ENCODE measurements around the gene DDX59. TPM values are rescaled to one million over a fixed set of nuclear protein-coding genes. Genes with fewer than 3 reads are reported as not detected.

DDX59 gene
- total RNA-seq, 3 donors from 2014 or later (not counting 1 experiment from before 2014, with no cell fraction given) = 31.9 to 39.9 (median 38.7) TPM

DNA sequence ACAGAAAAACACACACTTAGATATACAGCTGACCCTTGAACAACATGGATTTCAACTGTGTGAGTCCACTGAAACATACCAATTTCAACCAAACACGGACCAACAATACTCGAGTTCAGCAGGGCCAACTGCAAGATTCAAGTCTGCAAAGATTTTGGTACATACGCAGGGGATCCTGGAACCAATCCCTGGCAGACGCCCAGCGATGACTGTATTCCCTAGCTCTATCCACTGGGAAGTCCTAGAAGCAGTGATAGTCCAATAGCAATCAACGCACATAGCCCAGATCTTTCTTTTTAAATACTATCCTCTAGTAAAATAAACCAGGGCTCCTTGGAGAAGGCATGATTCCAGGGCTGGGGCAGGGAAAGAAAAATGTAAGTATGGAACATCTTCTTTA lies 9.0 kb downstream of the DDX59 start:
- Mint-ChIP-seq H3K9me3 (no peaks in the 10 kb centered on the region), H3K4me3 (no peak overlapping the region), H3K27me3 (ENCODE audit: low read depth in 2 of 2) (no peaks in the 10 kb centered on the region), H3K36me3 (peaks cover 17% of the 10 kb centered on the region), H3K4me1 (peaks cover 45 to 49% of the 10 kb centered on the region in 2 donors), H3K27ac (peak overlapping the region in 1 of 2 donors; percentile 43)
- 96% methylated on average over 5 of the region's 6 CpGs for WGBS (ENCODE audit: insufficient coverage)
- Histone ChIP-seq H3K36me3 (ENCODE audit: control insufficient read depth, insufficient read depth, low read length) (peaks cover 70% of the 10 kb centered on the region), H3K9me3 (ENCODE audit: control insufficient read depth, insufficient read depth, low read length) (no peaks in the 10 kb centered on the region), H3K4me3 (ENCODE audit: low read length) (no peak overlapping the region), H3K4me1 (ENCODE audit: control insufficient read depth, insufficient read depth, low read length) (peaks cover 3% of the 10 kb centered on the region), H3K27me3 (ENCODE audit: control insufficient read depth, insufficient read depth, low read length) (no peaks in the 10 kb centered on the region), H3K27ac (ENCODE audit: low read length) (no peak overlapping the region)
- ATAC-seq = no peak
- intact Hi-C loops (cut with micrococcal nuclease) = no loop called here
- DNase-seq = no peak
- TF ChIP-seq, protein P1, sequence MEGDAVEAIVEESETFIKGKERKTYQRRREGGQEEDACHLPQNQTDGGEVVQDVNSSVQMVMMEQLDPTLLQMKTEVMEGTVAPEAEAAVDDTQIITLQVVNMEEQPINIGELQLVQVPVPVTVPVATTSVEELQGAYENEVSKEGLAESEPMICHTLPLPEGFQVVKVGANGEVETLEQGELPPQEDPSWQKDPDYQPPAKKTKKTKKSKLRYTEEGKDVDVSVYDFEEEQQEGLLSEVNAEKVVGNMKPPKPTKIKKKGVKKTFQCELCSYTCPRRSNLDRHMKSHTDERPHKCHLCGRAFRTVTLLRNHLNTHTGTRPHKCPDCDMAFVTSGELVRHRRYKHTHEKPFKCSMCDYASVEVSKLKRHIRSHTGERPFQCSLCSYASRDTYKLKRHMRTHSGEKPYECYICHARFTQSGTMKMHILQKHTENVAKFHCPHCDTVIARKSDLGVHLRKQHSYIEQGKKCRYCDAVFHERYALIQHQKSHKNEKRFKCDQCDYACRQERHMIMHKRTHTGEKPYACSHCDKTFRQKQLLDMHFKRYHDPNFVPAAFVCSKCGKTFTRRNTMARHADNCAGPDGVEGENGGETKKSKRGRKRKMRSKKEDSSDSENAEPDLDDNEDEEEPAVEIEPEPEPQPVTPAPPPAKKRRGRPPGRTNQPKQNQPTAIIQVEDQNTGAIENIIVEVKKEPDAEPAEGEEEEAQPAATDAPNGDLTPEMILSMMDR (IDR thresholded peaks at IDR 0.05) = no peak

DNA sequence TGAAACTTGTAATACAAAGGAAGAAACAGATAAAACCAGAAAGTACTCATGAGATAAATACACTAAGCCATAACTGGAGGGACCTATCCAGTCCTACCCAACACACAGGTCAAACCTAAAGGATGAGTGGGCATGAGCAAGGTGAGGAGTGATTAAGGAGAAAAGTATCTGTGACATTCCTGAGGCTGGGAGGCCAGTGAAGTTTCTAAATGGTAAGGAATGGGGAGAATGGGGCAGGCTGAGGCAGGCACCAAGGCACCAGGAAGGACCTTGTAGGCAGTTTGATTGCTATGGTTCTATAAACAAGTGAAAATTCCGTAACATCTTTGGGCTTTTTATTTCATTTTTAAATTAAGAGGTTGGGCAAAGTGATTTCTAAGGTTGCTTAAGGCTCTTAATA lies 10.4 kb downstream of the DDX59 start:
- peaks cover 72% of the 10 kb centered on the region for H3K36me3 ChIP-seq (ENCODE audit: control insufficient read depth, insufficient read depth, low read length)

DNA sequence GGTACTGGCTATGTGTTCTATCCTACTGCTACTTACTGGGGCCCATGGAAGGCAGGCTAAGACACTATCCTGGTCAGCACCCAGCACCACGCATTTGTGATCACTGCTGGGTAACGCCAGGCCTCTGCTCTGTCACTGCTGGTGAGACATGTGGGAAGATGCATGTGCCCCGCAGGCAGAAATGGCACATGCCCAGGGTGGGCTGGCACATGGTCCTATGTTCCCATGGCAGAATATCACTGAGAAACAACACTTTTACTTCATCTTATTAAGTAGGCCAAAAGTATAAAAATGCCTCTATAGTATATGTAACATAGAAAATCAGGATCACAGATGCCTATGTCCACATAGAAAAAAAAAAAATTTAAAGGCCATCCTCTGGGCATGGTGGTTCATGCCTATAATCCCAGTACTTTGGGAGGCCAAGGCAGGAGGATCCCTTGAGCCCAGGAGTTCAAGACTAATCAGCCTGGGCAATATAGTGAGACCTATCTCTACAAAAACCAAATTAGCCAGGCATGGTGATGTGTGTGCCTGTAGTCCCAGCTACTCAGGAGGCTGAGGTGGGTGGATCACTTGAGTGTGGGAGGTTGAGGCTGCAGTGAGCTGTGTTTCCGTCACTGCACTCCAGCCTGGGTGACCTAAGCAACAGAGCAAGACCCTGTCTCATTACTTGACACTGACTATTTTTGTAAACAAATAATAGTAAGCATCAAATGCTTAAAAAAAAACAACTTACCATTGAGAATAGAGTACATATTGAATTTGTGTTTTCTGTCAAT lies 11.5 kb downstream of the DDX59 start:
- H3K27ac Mint-ChIP-seq = no peak overlapping the region
- Histone ChIP-seq H3K36me3 (ENCODE audit: control insufficient read depth, insufficient read depth, low read length) (peaks cover 72% of the 10 kb centered on the region), H3K4me1 (ENCODE audit: control insufficient read depth, insufficient read depth, low read length) (no peaks in the 10 kb centered on the region), H3K27me3 (ENCODE audit: control insufficient read depth, insufficient read depth, low read length) (no peaks in the 10 kb centered on the region), H3K4me3 (ENCODE audit: low read length) (no peak overlapping the region), H3K27ac (ENCODE audit: low read length) (no peak overlapping the region), H3K9me3 (ENCODE audit: control insufficient read depth, insufficient read depth, low read length) (no peaks in the 10 kb centered on the region)
- ATAC-seq (no peak), DNase-seq (no peak)
- 100% methylated on average over 3 of the region's 4 CpGs for WGBS (ENCODE audit: insufficient coverage)
- intact Hi-C loops (cut with micrococcal nuclease) = no loop called here
- TF ChIP-seq, protein P1 (IDR thresholded peaks at IDR 0.05) = no peak
- no peaks in the 10 kb centered on the region for H3K9me3 Mint-ChIP-seq
- H3K36me3 Mint-ChIP-seq = peaks cover 23% of the 10 kb centered on the region
- H3K4me1 Mint-ChIP-seq = peaks cover 39 to 46% of the 10 kb centered on the region in 2 donors
- H3K27me3 Mint-ChIP-seq (ENCODE audit: low read depth in 2 of 2) = no peaks in the 10 kb centered on the region
- H3K4me3 Mint-ChIP-seq = no peak overlapping the region

More for the DNA sequence above, 10.4 kb downstream of the DDX59 start:
- no peak for DNase-seq
- Mint-ChIP-seq H3K27ac (peak overlapping the region in 1 of 2 donors; percentile 43), H3K4me3 (no peak overlapping the region), H3K9me3 (no peaks in the 10 kb centered on the region), H3K36me3 (peaks cover 31% of the 10 kb centered on the region), H3K27me3 (ENCODE audit: low read depth in 2 of 2) (no peaks in the 10 kb centered on the region), H3K4me1 (peaks cover 40 to 49% of the 10 kb centered on the region in 2 donors)
- no peaks in the 10 kb centered on the region for H3K4me1 ChIP-seq (ENCODE audit: control insufficient read depth, insufficient read depth, low read length)
- no peak overlapping the region for H3K4me3 ChIP-seq (ENCODE audit: low read length)
- WGBS (ENCODE audit: insufficient coverage) = 100% methylated on average over 1 of the region's 1 CpG
- H3K27me3 ChIP-seq (ENCODE audit: control insufficient read depth, insufficient read depth, low read length) = no peaks in the 10 kb centered on the region
- H3K27ac ChIP-seq (ENCODE audit: low read length) = no peak overlapping the region
- no peaks in the 10 kb centered on the region for H3K9me3 ChIP-seq (ENCODE audit: control insufficient read depth, insufficient read depth, low read length)
- TF ChIP-seq, protein P1 (IDR thresholded peaks at IDR 0.05) = no peak
- intact Hi-C loops (cut with micrococcal nuclease) = no loop called here
- ATAC-seq = no peak
